Skin of body (tissue), 2 donors: Measurements from ENCODE around the gene TMEM255B. TPM values are rescaled to one million over a fixed set of nuclear protein-coding genes. Genes with fewer than 3 reads are reported as not detected.

ENCODE experiments used
- DNase-seq: peaks from one replicate; lab custom pipeline; 2025; lab: John Stamatoyannopoulos, UW
- total RNA-seq: library from RNA; depleted of rRNA; stranded (reverse); fragments of >200 nt; gene quantifications from one replicate; pipeline ENCODE4 v1.2.3, GENCODE V29; 2014

TMEM255B gene
- total RNA-seq, 1 donor from 2014 or later = 1.7 TPM

DNA sequence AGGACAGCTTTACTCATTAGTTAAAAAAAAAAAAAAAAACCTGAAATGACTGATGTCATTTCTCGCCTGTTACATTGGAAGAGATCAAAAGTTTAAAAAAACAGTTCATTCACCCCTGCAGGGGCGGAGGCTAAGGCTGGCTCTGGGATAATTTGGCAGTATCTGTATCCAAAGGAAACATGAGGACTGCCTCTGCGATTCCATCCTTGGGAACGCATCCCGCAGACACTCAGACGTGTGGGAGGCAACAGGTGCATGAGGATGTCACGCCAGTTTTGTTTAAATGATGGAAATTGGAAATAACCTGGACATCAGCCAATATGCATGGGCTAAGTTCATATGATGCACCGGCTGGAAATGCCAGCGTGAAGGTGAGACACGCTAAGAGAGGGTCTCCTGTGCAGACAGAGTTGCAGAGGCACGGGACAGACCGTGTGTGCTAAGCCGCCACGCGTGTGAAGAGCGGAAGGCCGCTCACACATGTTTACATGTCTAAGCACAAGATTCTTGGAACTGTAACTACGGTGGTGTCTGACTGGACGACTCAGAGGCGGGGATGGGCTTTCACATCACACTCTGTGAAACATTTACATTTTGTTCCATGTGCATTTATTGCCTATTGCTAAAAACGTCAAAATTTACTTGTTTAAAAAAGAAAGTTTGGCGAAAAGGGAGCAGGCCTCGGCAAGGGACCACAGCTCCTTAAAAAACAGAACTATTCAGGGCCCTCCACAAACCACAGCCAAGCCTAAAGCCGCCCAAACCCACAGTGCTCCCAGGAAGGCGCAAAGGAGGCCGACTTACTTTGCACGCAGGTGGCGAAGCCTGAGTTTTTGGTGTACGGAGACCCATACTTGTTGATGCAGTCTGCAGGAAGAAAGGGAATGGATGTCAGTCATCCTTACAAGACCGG is 87.0 kb downstream of the TMEM255B start:
- DNase-seq = no peak

DNA sequence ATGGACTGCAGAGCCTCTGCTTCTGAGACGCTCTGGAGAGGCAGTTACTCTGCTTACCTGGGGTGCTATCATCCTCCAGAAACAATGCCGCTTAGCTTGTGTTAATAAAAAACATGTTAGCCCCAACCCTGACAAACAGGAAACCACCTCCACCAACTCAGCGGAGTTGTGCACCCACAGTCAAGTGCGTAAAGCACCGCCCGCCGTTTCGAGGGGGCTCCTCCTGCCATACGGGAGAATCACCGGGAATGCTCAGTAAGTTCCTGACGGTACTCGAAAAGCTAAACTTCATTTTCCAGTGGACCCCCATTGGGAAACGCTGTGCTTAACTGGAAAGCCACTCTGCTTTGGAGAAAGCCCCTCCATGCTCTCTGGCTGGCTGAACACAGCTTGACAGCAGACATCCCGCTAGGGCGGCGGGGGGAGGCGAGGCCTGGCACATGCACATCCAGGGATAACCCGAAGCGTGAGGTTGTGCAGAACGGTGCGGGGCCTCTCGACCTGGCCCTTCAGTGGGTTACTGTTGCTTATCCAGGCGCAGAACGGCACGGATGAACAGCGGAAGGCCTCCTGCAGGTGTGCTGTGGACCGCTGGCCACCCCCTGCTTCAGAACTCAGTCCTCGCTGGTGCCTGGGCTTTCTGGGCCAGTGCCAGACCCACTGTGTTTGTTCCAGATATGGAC is 87.8 kb downstream of the TMEM255B start:
- no peak for DNase-seq

DNA sequence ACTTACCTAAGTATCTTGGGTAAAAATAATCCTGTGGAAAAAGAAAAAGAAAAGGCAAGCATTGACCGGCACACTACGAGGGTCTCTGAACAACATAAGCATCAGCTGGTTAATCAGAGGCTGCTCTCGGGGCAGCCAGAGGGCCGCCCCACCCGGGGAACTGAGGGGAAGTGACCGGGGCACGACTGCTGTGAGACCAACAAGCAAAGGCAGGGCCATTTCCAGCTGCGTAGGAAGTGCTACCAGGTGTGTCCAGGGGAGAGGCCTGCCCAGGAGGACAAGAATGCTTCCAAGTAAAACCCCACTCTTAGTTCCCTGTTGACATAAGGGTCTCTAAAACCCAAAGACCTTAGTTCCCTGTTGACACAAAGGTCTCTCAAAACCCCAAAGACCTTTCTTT is 89.0 kb downstream of the TMEM255B start:
- DNase-seq = no peak

- DNase-seq = no peak
Measured at GRCh38 chr13:113848431-113849260, 89.6 kb downstream of the TMEM255B start.

DNA sequence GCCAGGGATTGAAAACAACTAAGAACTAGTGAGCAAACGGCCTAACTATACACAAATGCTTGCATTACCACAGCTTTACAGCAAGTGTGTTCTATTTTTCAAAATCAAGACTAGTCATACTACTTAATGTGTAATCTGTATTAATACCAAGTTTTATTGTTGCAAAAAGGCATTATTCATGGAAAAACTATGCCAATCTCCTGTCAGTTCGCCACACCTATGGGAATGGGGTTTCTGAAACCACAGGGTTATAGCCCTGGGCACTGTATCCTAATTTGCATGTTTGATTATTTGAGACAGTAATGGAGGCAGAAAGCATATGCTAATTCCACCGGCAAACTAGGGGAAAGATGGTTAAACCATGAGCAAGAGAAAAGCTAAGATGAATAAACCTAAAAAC is 90.5 kb downstream of the TMEM255B start:
- DNase-seq = no peak

DNA sequence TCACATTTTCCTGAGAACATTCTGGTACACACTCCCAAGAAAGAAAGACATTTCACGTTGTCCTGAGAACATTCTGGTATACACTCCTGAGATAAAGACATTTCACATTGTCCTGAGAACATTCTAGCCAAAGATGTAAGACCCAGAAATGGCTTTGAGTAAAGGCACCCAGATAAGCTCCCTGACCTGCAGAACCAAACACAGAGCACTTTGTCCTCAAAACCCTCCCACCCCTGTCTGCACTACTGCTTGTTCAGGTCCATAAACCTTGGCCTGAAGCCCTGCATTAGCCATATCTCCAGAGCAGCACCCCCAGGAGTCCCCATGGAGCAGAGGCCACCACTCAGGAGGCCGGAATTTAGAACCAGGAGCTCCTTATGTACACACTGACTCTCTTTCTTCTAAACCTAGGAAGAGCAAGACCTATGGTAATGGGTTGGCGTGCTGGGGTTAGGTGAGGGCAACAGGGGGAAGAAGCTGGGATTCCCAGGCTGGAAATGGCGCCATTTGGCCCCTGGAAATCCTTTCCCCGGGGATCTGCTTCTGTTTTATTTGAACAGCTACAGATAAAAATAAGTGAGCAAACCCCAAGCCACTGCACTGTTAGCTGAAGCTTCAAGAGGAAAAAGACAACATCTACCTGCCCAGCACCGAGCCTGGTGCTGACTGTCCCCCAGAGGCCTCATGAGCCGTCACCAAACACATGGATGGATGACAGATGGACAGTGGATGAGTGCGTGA is 91.1 kb downstream of the TMEM255B start:
- no peak for DNase-seq

DNA sequence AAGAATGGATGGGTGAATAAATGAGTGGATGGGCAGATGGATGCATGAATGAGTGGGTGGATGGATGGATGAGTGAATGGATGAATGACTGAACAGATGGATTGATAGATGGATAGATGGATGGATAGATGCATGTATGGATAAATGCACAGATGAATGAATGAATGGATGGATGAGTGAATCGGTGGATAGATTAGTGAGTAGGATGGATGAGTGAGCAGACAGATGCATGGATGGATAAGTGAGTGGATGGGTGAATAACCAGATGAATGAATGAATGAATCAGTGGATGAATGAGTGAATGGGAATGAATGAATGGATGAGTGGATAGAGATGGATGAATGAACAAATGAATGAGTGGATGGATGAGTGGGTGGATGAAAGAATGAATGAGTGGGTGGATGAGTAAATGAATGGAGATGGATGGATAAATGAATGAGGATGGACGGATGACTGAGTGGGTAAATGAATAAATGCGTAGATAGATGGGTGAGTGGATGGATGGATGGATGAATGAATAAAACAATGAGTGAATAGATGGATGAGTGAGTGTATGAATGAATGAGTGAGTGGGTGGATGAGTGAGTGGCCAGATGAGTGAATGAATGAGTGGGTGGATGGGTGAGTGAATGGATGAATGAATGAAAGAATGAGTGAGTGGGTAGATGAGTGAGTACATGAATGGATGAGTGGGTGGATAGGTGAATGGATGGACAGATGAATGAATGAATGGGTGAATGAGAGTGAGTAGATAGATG is 91.9 kb downstream of the TMEM255B start:
- DNase-seq = no peak

- no peak for DNase-seq
Measured at GRCh38 chr13:113851480-113851803, 92.4 kb downstream of the TMEM255B start.

- DNase-seq = no peak
Measured at GRCh38 chr13:113851826-113852535, 93.0 kb downstream of the TMEM255B start.

GRCh38 chr13:113852536-113853517 is 93.8 kb downstream of the TMEM255B start:
- DNase-seq = no peak

GRCh38 chr13:113853518-113854237 is 94.7 kb downstream of the TMEM255B start:
- DNase-seq = peak; percentile 52

GRCh38 chr13:113854238-113855011 is 95.4 kb downstream of the TMEM255B start:
- DNase-seq = no peak

DNA sequence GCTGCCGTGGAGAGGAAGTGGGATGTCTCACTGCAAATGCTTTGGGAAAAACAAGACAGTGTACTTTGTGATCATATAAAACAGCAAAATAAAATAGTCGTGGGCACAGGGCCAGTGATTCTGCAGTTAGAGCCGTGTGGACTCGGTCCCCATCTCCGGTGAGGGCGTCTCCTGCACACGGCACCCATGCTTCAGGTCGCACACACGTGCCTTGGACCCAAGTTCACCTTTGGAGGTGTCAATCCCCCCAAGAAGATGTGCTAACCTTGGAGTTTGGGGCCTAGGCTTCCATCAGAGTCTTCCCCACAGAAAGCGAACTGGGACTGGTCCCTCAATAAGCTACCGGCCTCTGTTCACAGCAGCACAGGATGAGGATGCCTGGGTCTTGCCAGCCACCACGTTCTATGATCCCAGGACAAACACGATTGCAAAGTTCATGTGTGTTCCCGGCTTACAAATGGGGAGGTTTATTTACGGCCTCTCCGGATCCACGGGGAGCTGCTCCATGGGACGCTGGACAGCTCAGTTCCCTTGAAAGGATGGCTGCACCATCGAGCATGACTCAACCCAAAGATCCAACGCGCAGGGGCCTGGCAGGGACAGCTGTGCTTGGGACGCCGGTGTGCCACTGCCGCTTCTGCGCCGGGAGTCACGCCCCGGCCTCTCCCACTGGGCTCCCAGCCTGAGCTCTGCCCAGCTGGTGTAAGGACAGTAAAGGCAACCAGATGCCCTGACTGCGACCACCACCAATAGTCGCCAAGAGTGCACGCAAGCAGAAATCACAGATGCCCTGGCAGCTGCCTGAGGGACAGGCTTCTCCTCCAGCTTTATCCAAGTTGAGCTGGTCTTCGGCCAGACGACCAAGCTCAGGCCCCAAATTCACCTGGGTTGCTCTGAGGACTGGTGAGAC is 96.2 kb downstream of the TMEM255B start:
- DNase-seq = no peak

- no peak for DNase-seq
Measured at GRCh38 chr13:113855931-113856715, 97.1 kb downstream of the TMEM255B start.

- no peak for DNase-seq
Measured at GRCh38 chr13:113856716-113857065, 97.7 kb downstream of the TMEM255B start.
